Measurements from ENCODE around the gene TSNAX.

- TF ChIP-seq CTCF (conservative IDR thresholded peaks at IDR 0.05; ENCODE audit: low read length) (no peak), EZH2phosphoT487 (IDR thresholded peaks at IDR 0.05; ENCODE audit: borderline replicate concordance) (no peak)
These were observed 21.4 kb downstream of the TSNAX start for GRCh38 chr1:231549733-231550447.
